Kidney (tissue), 14 donors: Measurements from ENCODE around the gene SPEN. TPM values are rescaled to one million over a fixed set of nuclear protein-coding genes. Genes with fewer than 3 reads are reported as not detected.
A peak's percentile ranks its signal among the peaks of the same experiment; 100 is the strongest.
"Not testable (repeated sequence)": the region's sequence is repeated elsewhere in the genome, so short reads cannot be mapped to it uniquely, and the experiment has no call there.

Experiments
- DNase-seq, 5 donors: peaks; one replicate each; pipeline ENCODE4 v3.0.0-alpha.2; 2013 to 2020
- FAIRE-seq: peaks from 2 replicates; lab custom pipeline; 2012; peaks lifted over from hg19 to GRCh38; lab: Jason Lieb, UNC
- H3K27ac ChIP-seq, 2 donors: one replicate each; pipeline ENCODE4 v1.7.0; 2013; ENCODE audit warnings: low read depth in 2 of 2, low read length in 2 of 2, inconsistent platforms in 1 of 2
- H3K27me3 ChIP-seq: one replicate; pipeline ENCODE4 v1.7.1; 2013; ENCODE audit warnings: low read length, inconsistent platforms; ENCODE audit not compliant: control insufficient read depth, insufficient read depth
- H3K36me3 ChIP-seq, 3 donors: one replicate each; pipeline versions ENCODE4 v1.7.0 to v1.7.1; 2013; ENCODE audit warnings: low read length in 3 of 3, control low read depth in 1 of 3, inconsistent platforms in 1 of 3; ENCODE audit not compliant: insufficient read depth in 3 of 3, control insufficient read depth in 2 of 3
- H3K4me1 ChIP-seq, 3 donors: one replicate each; pipeline versions ENCODE4 v1.7.0 to v1.7.1; 2013; ENCODE audit warnings: low read length in 3 of 3, inconsistent platforms in 1 of 3, low read depth in 1 of 3; ENCODE audit not compliant: control insufficient read depth in 2 of 3, insufficient read depth in 2 of 3
- H3K4me3 ChIP-seq, 3 donors: one replicate each; pipeline versions ENCODE4 v1.7.0 to v1.8.1; 2013; ENCODE audit warnings: low read length in 3 of 3, control low read depth in 1 of 3, inconsistent platforms in 1 of 3
- H3K9ac ChIP-seq, 3 donors: one replicate each; pipeline versions ENCODE4 v1.7.0 to v1.7.1; 2013; ENCODE audit warnings: low read length in 3 of 3, control low read depth in 1 of 3, inconsistent platforms in 1 of 3
- H3K9me3 ChIP-seq, 3 donors: one replicate each; pipeline versions ENCODE4 v1.7.0 to v1.7.1; 2013; ENCODE audit warnings: low read length in 3 of 3, control low read depth in 1 of 3, inconsistent platforms in 1 of 3; ENCODE audit not compliant: control insufficient read depth in 2 of 3, insufficient read depth in 1 of 3
- CTCF ChIP-seq: IDR thresholded peaks from 3 replicates; pipeline ENCODE4 v1.5.1; 2012; ENCODE audit warnings: mild to moderate bottlenecking, moderate library complexity, borderline replicate concordance; ENCODE audit not compliant: insufficient read depth; ENCODE audit errors: extremely low read depth
- intact Hi-C: fragments of 100-400 bp; cut with DNase I; formaldehyde crosslinking; loops from one replicate; pipeline ENCODE4 v1.11.1; 2022
- polyA plus RNA-seq: library from polyadenylated mRNA; stranded (reverse); fragments of 350-450 nt; fragmentation: Illumina TruSeq; extraction: RNeasy Lipid Tissue Mini Kit (QIAGEN cat#74804); gene quantifications from one replicate; pipeline ENCODE4 v1.2.3, GENCODE V29; 2014; ENCODE audit warnings: low read depth, low replicate concordance; ENCODE audit not compliant: insufficient read depth
- total RNA-seq: library from RNA; stranded (reverse); fragmentation: NEBNext Ultra II Directional; extraction: Animal tissue kit (Norgen Biotek cat#: 25700); gene quantifications from one replicate; pipeline ENCODE4 v1.2.1, GENCODE V29; 2021
- donor health status: control.
- donor health status: control.
- donor health status: control.
- donor health status: control.
- donor health status: control.
- donor health status: DM: yes; HTN: yes; CAD: no.
- donor health status: Normal renal cell carcinoma (clear cell type).

The SPEN gene
- total and polyA plus RNA-seq, 2 donors from 2014 or later, result 9.4 to 70.7 TPM

DNA sequence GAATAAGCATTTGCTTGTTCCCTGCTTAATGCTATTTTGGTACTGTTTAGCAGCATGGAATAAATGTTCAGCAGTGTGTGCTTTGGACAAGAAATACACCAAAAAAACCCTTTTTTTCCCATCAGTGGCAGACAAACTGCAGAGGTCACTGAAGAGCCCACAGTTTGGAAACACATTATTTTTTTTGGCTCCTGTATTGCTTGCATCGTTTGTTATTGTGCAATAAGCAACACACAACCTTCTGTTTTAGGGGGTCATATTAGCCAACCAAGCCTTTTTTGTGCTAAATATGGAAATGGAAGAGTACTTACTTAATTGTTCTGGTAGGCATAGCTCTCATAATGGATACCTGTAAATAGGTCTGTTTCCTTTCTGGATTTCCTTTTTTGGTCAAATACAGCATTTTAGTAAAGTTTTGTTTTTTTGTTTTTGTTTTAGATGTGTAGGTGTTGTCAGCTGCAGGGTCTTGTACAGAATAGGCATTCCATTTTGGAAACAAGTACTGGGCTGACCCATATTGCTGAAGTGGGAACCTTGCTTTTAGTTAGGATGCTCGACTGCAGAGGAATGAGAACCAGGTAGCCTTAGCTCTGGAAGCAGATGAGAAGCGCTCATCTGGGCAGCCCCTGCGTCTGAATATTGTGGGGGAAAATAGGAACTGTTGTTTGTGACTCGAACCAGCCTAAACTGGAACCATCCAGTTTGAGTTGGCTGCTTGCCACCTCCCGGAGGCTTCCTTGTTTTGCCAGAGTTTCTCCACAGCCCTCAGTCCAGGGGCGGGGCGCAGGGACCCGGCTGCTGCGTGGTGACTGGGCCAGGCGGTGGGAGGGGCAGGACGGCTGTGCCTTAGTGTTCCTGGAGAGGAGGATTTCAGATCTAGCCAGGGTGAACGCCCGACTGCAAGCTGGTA, 38.4 kb downstream of the SPEN start:
- H3K27ac ChIP-seq, result peak overlapping the region; percentile 76 to 83
- intact Hi-C loops, result no loop called here
- H3K4me1 ChIP-seq, result peaks cover 10 to 11% (median 11%) of the 10 kb centered on the region in 3 donors
- H3K36me3 ChIP-seq, result no peaks in the 10 kb centered on the region
- DNase-seq (peak; percentile 97 to 99 (median 98)), FAIRE-seq (peak; percentile 88)
- H3K27me3 ChIP-seq, result no peaks in the 10 kb centered on the region
- peak overlapping the region; percentile 56 to 66 (median 62) for H3K4me3 ChIP-seq
- no peak for TF ChIP-seq CTCF
- H3K9me3 ChIP-seq, result no peaks in the 10 kb centered on the region
- peak overlapping the region in 2 of 3 donors; percentile 54 to 62 for H3K9ac ChIP-seq

GRCh38 chr1:15886611-15887167, 39.2 kb downstream of the SPEN start:
- Histone ChIP-seq H3K9me3 (no peaks in the 10 kb centered on the region), H3K9ac (peak overlapping the region in 2 of 3 donors; percentile 54 to 62), H3K4me3 (peak overlapping the region; percentile 56 to 66 (median 57)), H3K27me3 (no peaks in the 10 kb centered on the region), H3K4me1 (peaks cover 10 to 11% (median 11%) of the 10 kb centered on the region in 3 donors), H3K36me3 (no peaks in the 10 kb centered on the region), H3K27ac (peak overlapping the region; percentile 76 to 78)
- DNase-seq (no peak), FAIRE-seq (no peak)
- intact Hi-C loops, result no loop called here
- no peak for TF ChIP-seq CTCF

DNA sequence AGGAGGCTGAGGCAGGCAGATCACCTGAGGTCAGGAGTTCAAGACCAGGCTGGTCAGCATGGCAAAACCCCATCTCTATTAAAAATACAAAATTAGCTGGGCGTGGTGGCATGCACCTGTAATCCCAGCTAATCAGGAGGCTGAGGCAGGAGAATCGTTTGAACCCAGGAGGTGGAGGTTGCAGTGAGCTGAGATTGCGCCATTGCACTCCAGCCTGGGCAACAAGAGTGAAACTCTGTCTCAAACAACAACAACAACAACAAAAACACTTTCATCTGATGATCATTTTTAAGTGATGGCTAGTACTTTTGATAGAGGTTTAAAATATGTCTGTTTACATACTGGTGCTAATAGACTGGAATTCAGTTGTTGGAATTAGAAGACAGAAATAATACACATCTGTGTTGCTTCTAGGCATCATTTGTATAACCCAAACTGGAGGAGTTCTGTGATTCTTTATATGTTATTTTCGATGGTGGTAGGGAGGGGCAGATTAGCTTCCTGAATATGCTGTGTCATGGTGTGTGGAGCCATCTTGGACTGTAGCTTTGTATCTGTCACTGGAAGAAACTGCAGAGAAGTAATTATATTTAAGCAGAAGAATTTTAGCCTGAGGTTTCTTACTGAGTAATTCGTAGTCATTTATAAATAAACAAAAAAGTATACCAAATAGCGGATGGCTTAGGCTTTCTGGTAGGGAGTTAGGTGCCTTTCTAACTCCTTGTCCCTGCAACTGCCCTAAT, 45.5 kb downstream of the SPEN start:
- DNase-seq, result peak in 1 of 5 donors; percentile 18
- H3K9ac ChIP-seq, intact Hi-C loops, H3K4me1 ChIP-seq, H3K4me3 ChIP-seq, H3K9me3 ChIP-seq, H3K27ac ChIP-seq, H3K27me3 ChIP-seq, FAIRE-seq, H3K36me3 ChIP-seq: not testable (repeated sequence)
